Stimulated activated naive CD4-positive, alpha-beta T cell (primary cell): Measurements from ENCODE around the gene EXOC3.
A peak's percentile ranks its signal among the peaks of the same experiment; 100 is the strongest.
"Not testable (repeated sequence)": the region's sequence is repeated elsewhere in the genome, so short reads cannot be mapped to it uniquely, and the experiment has no call there.

Source experiments
- DNase-seq, 6 experiments: peaks; one replicate each; lab custom pipeline; 2025; lab: John Stamatoyannopoulos, UW

The EXOC3 gene

GRCh38 chr5:473551-474192 is 30.7 kb downstream of the EXOC3 start:
- DNase-seq = peak in 4 of 6 experiments; percentile 42 to 63 (median 49)

- DNase-seq = not testable (repeated sequence)
Measured at GRCh38 chr5:474232-474839, 31.4 kb downstream of the EXOC3 start.

- DNase-seq = peak in 1 of 6 experiments; percentile 20
Measured at GRCh38 chr5:474840-475661, 32.1 kb downstream of the EXOC3 start.

GRCh38 chr5:475704-476101 is 32.7 kb downstream of the EXOC3 start:
- no peak for DNase-seq

- DNase-seq = no peak
Measured at GRCh38 chr5:476102-476813, 33.3 kb downstream of the EXOC3 start.

GRCh38 chr5:476814-477175 is 33.8 kb downstream of the EXOC3 start:
- DNase-seq = no peak

- DNase-seq = no peak
Measured at GRCh38 chr5:477247-477646, 34.3 kb downstream of the EXOC3 start.

- no peak for DNase-seq
Measured at GRCh38 chr5:477871-478270, 34.9 kb downstream of the EXOC3 start.

- DNase-seq = no peak
Measured at GRCh38 chr5:478369-478981, 35.5 kb downstream of the EXOC3 start.

GRCh38 chr5:478982-479535 is 36.1 kb downstream of the EXOC3 start:
- no peak for DNase-seq

GRCh38 chr5:479566-480319 is 36.8 kb downstream of the EXOC3 start:
- DNase-seq = no peak

GRCh38 chr5:481347-481746 is 38.4 kb downstream of the EXOC3 start:
- no peak for DNase-seq

GRCh38 chr5:482021-482420 is 39.0 kb downstream of the EXOC3 start:
- no peak for DNase-seq

GRCh38 chr5:482506-482905 is 39.5 kb downstream of the EXOC3 start:
- no peak for DNase-seq

- no peak for DNase-seq
Measured at GRCh38 chr5:483011-483410, 40.0 kb downstream of the EXOC3 start.

GRCh38 chr5:483434-484140 is 40.6 kb downstream of the EXOC3 start:
- no peak for DNase-seq

- DNase-seq = no peak
Measured at GRCh38 chr5:484556-484955, 41.6 kb downstream of the EXOC3 start.

- DNase-seq = no peak
Measured at GRCh38 chr5:485113-485945, 42.4 kb downstream of the EXOC3 start.

GRCh38 chr5:485946-486491 is 43.0 kb downstream of the EXOC3 start:
- DNase-seq = no peak
